ENCODE results near the gene PLA2G4A. TPM values are rescaled to one million over a fixed set of nuclear protein-coding genes. Genes with fewer than 3 reads are reported as not detected.

Gene PLA2G4A
- polyA plus RNA-seq, 1 of the 3 experiments (the other 2 are of a cell fraction): 0.26 TPM

DNA sequence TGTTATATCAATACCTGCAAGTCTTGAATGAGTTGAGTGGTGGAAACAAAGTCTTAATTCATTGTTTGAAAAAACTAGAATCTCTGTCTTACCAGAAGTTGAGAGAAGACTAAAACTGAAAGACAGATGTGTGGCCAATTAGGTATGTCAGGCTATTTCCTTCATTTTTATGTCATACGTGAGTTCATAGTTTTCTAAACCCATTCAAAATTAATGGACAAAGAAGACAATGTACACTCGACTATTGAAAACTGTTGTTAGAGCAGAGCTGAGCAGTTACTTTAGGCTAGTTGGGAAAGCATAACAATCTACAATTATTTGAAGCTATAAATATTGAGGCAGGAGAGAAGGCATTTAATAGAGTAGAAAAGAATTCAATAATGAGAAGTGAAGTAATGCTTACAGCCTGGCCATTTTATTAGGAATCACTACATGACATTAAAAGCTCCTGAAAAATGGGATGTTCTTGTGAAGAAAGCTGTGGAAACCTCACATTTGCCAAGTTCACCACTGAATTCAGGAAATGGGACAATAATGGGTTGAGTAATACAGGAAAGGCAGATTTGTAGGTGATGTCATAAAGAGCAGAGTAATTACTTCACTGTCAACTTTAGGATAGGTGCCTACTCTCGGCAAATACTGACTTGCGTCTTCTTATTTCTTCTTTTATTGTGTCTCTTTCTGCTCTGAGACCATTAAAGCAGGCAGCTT is 204.4 kb downstream of the PLA2G4A start:
- no peaks in the 10 kb centered on the region for H3F3A ChIP-seq (replicated peaks; ENCODE audit: insufficient read depth)
- POLR2A ChIA-PET: no interaction called here
- no peak for DNase-seq

DNA sequence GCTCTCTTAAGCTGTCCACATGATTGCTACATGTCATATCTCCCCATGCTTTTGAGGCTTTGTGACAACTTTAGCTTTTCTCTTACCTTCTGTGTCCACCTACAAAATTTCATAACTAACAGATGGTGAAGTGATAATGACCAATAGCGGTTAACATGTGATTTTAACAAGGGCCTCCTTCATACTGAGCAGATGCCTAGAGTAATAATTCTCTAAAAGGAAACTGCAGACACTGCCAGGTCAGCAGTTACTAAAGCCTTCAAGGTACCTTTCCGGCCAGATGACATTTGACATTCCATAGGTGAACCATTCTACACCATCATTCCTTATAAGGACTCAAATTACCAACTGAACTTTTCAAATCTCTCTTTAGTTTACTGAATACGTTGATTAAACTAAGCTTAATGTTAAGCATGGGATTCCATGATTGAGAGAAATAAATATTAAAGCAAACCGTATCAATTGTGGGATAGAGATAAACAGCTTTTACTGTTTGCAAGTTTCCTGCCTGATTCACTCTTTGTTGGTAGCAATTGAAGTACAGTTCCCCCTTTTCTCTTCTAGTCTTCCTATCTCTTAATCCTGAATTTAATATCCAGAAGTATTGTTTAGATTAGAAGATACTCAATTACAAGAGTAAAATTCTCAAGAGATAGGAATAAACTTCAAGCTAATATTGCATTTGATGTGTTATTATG is 205.1 kb downstream of the PLA2G4A start:
- ChIA-PET CTCF (interaction anchor here (1.1 to 1.6 kb wide), 3 partner anchors 10 to 47 kb away, joined by 3 to 4 read pairs (median 4); no protein-coding TSS in a partner anchor), POLR2A (no interaction called here)
- no peak for DNase-seq
- WGBS (ENCODE audit: low lambda C conversion rate): 58% methylated on average over 4 of the region's 4 CpGs
- Histone ChIP-seq H3F3A (replicated peaks; ENCODE audit: insufficient read depth) (no peaks in the 10 kb centered on the region), H3K4me3 (ENCODE audit: low read depth in 2 of 2, low read length in 1 of 2) (no peak overlapping the region), H4K20me1 (ENCODE audit: insufficient read depth) (no peaks in the 10 kb centered on the region), H3K79me2 (ENCODE audit: insufficient read depth) (no peaks in the 10 kb centered on the region), H3K4me1 (ENCODE audit: control insufficient read depth in 1 of 2, insufficient read depth in 2 of 2, low read depth in 1 of 2, low read length in 1 of 2) (no peaks in the 10 kb centered on the region; a peak in 1 of 4 replicates), H3K36me3 (replicated peaks in 1 of 2; ENCODE audit: control insufficient read depth in 1 of 2, insufficient read depth in 2 of 2, low read length in 1 of 2) (no peaks in the 10 kb centered on the region), H3K9me2 (no peaks in the 10 kb centered on the region), H3K27ac (ENCODE audit: low read depth in 2 of 2, low read length in 1 of 2) (no peak overlapping the region), H3K9ac (no peak overlapping the region), H3K27me3 (ENCODE audit: insufficient read depth) (no peaks in the 10 kb centered on the region), H2AFZ (ENCODE audit: low read depth) (no peak overlapping the region), H3K9me3 (no peaks in the 10 kb centered on the region), H3K4me2 (no peak overlapping the region)
- TF ChIP-seq, protein P1, sequence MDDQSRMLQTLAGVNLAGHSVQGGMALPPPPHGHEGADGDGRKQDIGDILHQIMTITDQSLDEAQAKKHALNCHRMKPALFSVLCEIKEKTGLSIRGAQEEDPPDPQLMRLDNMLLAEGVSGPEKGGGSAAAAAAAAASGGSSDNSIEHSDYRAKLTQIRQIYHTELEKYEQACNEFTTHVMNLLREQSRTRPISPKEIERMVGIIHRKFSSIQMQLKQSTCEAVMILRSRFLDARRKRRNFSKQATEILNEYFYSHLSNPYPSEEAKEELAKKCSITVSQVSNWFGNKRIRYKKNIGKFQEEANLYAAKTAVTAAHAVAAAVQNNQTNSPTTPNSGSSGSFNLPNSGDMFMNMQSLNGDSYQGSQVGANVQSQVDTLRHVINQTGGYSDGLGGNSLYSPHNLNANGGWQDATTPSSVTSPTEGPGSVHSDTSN (IDR thresholded peaks at IDR 0.05): no peak
- TF ChIP-seq FOSL2 (IDR thresholded peaks at IDR 0.05; ENCODE audit: borderline replicate concordance, low read depth): no peak

More for the DNA sequence above, 204.4 kb downstream of the PLA2G4A start:
- WGBS (ENCODE audit: low lambda C conversion rate): 66% methylated on average over 4 of the region's 4 CpGs
- Histone ChIP-seq H3K36me3 (replicated peaks in 1 of 2; ENCODE audit: control insufficient read depth in 1 of 2, insufficient read depth in 2 of 2, low read length in 1 of 2) (no peaks in the 10 kb centered on the region), H3K4me2 (no peak overlapping the region), H3K9me2 (no peaks in the 10 kb centered on the region), H3K4me1 (ENCODE audit: control insufficient read depth in 1 of 2, insufficient read depth in 2 of 2, low read depth in 1 of 2, low read length in 1 of 2) (no peaks in the 10 kb centered on the region; a peak in 1 of 4 replicates), H3K4me3 (ENCODE audit: low read depth in 2 of 2, low read length in 1 of 2) (no peak overlapping the region), H3K9me3 (no peaks in the 10 kb centered on the region), H3K79me2 (ENCODE audit: insufficient read depth) (no peaks in the 10 kb centered on the region), H3K27ac (ENCODE audit: low read depth in 2 of 2, low read length in 1 of 2) (no peak overlapping the region), H3K27me3 (ENCODE audit: insufficient read depth) (no peaks in the 10 kb centered on the region), H2AFZ (ENCODE audit: low read depth) (no peak overlapping the region), H4K20me1 (ENCODE audit: insufficient read depth) (no peaks in the 10 kb centered on the region), H3K9ac (no peak overlapping the region)
- TF ChIP-seq EP300 (IDR thresholded peaks at IDR 0.05; ENCODE audit: borderline replicate concordance in 1 of 2, low read depth in 1 of 2, low read length in 1 of 2): no peak
- TF ChIP-seq GATA2 (CRISPR knock-in tag; IDR thresholded peaks at IDR 0.05): no peak
- no peak for TF ChIP-seq RFX5 (IDR thresholded peaks at IDR 0.05; ENCODE audit: low read length)
- TF ChIP-seq SIN3A (IDR thresholded peaks at IDR 0.05; ENCODE audit: borderline replicate concordance, low read depth, low read length): no peak
- CTCF ChIA-PET: interaction anchor here (1.3 to 1.6 kb wide), 3 partner anchors 9 to 46 kb away, joined by 3 to 4 read pairs (median 4); no protein-coding TSS in a partner anchor

DNA sequence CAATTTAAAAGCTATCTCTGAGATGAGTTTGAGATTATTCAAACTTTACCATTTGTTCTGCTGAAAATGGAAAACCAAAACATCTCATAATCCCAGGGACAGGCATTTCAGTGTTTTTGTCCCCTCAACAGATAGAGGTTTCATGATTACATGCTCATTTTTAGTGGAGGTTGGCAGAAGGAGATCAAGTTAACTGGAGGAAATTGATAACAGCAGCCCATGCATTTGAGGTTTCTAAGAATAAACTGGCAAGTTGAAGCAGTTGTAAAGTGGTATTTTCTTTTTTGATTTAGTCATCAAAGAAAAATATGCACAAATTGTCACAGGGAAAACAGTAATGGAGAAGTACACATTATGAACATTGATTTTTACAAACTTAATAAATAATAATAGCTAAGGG is 205.8 kb downstream of the PLA2G4A start:
- H3K4me3 ChIP-seq (ENCODE audit: low read depth in 2 of 2, low read length in 1 of 2): no peak overlapping the region
- CTCF ChIA-PET: interaction anchor here (1.1 to 1.6 kb wide), 2 partner anchors 11 to 48 kb away, joined by 3 to 4 read pairs; no protein-coding TSS in a partner anchor
- POLR2A ChIA-PET: no interaction called here
- no peaks in the 10 kb centered on the region for H3K9me2 ChIP-seq
- DNase-seq: no peak
- no peaks in the 10 kb centered on the region for H3K36me3 ChIP-seq (replicated peaks in 1 of 2; ENCODE audit: control insufficient read depth in 1 of 2, insufficient read depth in 2 of 2, low read length in 1 of 2)
- no peak overlapping the region for H3K4me2 ChIP-seq
- no peaks in the 10 kb centered on the region for H3K9me3 ChIP-seq
- no peaks in the 10 kb centered on the region; a peak in 1 of 4 replicates for H3K4me1 ChIP-seq (ENCODE audit: control insufficient read depth in 1 of 2, insufficient read depth in 2 of 2, low read depth in 1 of 2, low read length in 1 of 2)
- no peak overlapping the region for H3K9ac ChIP-seq
- H3K79me2 ChIP-seq (ENCODE audit: insufficient read depth): no peaks in the 10 kb centered on the region
- no peak overlapping the region for H2AFZ ChIP-seq (ENCODE audit: low read depth)
- H4K20me1 ChIP-seq (ENCODE audit: insufficient read depth): no peaks in the 10 kb centered on the region
- no peaks in the 10 kb centered on the region for H3K27me3 ChIP-seq (ENCODE audit: insufficient read depth)
- H3K27ac ChIP-seq (ENCODE audit: low read depth in 2 of 2, low read length in 1 of 2): no peak overlapping the region
- H3F3A ChIP-seq (replicated peaks; ENCODE audit: insufficient read depth): no peaks in the 10 kb centered on the region
- no peak for TF ChIP-seq YY1 (IDR thresholded peaks at IDR 0.05; ENCODE audit: low read depth)
- no peak for TF ChIP-seq MEF2A (IDR thresholded peaks at IDR 0.05; ENCODE audit: borderline replicate concordance, low read depth)
- TF ChIP-seq, protein P2, sequence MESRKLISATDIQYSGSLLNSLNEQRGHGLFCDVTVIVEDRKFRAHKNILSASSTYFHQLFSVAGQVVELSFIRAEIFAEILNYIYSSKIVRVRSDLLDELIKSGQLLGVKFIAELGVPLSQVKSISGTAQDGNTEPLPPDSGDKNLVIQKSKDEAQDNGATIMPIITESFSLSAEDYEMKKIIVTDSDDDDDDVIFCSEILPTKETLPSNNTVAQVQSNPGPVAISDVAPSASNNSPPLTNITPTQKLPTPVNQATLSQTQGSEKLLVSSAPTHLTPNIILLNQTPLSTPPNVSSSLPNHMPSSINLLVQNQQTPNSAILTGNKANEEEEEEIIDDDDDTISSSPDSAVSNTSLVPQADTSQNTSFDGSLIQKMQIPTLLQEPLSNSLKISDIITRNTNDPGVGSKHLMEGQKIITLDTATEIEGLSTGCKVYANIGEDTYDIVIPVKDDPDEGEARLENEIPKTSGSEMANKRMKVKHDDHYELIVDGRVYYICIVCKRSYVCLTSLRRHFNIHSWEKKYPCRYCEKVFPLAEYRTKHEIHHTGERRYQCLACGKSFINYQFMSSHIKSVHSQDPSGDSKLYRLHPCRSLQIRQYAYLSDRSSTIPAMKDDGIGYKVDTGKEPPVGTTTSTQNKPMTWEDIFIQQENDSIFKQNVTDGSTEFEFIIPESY (IDR thresholded peaks at IDR 0.05; ENCODE audit: borderline replicate concordance, low read depth): no peak
- TF ChIP-seq TAF1 (IDR thresholded peaks at IDR 0.05; ENCODE audit: borderline replicate concordance, low read depth, low read length): no peak
- TF ChIP-seq, protein P1 (IDR thresholded peaks at IDR 0.05): no peak
- no peak for TF ChIP-seq EP300 (IDR thresholded peaks at IDR 0.05; ENCODE audit: borderline replicate concordance in 1 of 2, low read depth in 1 of 2, low read length in 1 of 2)
- no peak for TF ChIP-seq FOXM1 (IDR thresholded peaks at IDR 0.05; ENCODE audit: low read depth)
- no peak for TF ChIP-seq MXI1 (IDR thresholded peaks at IDR 0.05; ENCODE audit: low read depth, low read length)
- no peak for TF ChIP-seq SMC3 (IDR thresholded peaks at IDR 0.05; ENCODE audit: low read depth, low read length)
- no peak for TF ChIP-seq ELF1 (IDR thresholded peaks at IDR 0.05)
- TF ChIP-seq RAD21 (IDR thresholded peaks at IDR 0.05; ENCODE audit: low read length): no peak
- no peak for TF ChIP-seq EZH2phosphoT487 (IDR thresholded peaks at IDR 0.05; ENCODE audit: borderline replicate concordance, low read depth)
